HG03342 (cell line): Measurements from ENCODE around the gene SCAPER.
"Not testable (repeated sequence)": the region's sequence is repeated elsewhere in the genome, so short reads cannot be mapped to it uniquely, and the experiment has no call there.

Experiments used
- ATAC-seq: cut with Tn5 transposase; IDR thresholded peaks from one replicate; pipeline ENCODE4 v1.9.1; 2021; ENCODE audit warnings: mild to moderate bottlenecking, moderate library complexity; ENCODE audit not compliant: unreplicated experiment

SCAPER gene

GRCh38 chr15:76333720-76334437 is 571.3 kb downstream of the SCAPER start:
- ATAC-seq, result no peak

- ATAC-seq, result no peak
These were observed 571.8 kb downstream of the SCAPER start for GRCh38 chr15:76333309-76333708.

GRCh38 chr15:76332796-76333195 is 572.3 kb downstream of the SCAPER start:
- ATAC-seq, result no peak

GRCh38 chr15:76330080-76330680 is 575.0 kb downstream of the SCAPER start:
- ATAC-seq, result no peak

GRCh38 chr15:76328958-76329357 is 576.2 kb downstream of the SCAPER start:
- no peak for ATAC-seq

- ATAC-seq, result no peak
These were observed 576.9 kb downstream of the SCAPER start for GRCh38 chr15:76328106-76328696.

GRCh38 chr15:76327191-76328105 is 577.7 kb downstream of the SCAPER start:
- ATAC-seq, result no peak

GRCh38 chr15:76325704-76326103 is 579.4 kb downstream of the SCAPER start:
- no peak for ATAC-seq

GRCh38 chr15:76324066-76324465 is 581.1 kb downstream of the SCAPER start:
- ATAC-seq, result no peak

- ATAC-seq, result no peak
These were observed 583.5 kb downstream of the SCAPER start for GRCh38 chr15:76321602-76322001.

GRCh38 chr15:76321171-76321570 is 584.0 kb downstream of the SCAPER start:
- no peak for ATAC-seq

GRCh38 chr15:76320012-76320411 is 585.1 kb downstream of the SCAPER start:
- ATAC-seq, result no peak

- no peak for ATAC-seq
These were observed 591.4 kb downstream of the SCAPER start for GRCh38 chr15:76313731-76314130.

GRCh38 chr15:76313175-76313567 is 592.0 kb downstream of the SCAPER start:
- not testable (repeated sequence) for ATAC-seq

GRCh38 chr15:76312540-76313174 is 592.5 kb downstream of the SCAPER start:
- ATAC-seq, result no peak

GRCh38 chr15:76311100-76311953 is 593.8 kb downstream of the SCAPER start, which contains the start of gene ETFA:
Gene ETFA, minus strand, starts transcription at chr15:76311469. Its CDS starts 81 bp downstream, at chr15:76311388.
- ATAC-seq, result peak; percentile 99

- ATAC-seq, result peak; percentile 5
These were observed 594.6 kb downstream of the SCAPER start for GRCh38 chr15:76310475-76311099.

GRCh38 chr15:76309601-76310330 is 595.4 kb downstream of the SCAPER start:
- ATAC-seq, result no peak

GRCh38 chr15:76303909-76304308 is 601.2 kb downstream of the SCAPER start:
- no peak for ATAC-seq
